Activated naive CD8-positive, alpha-beta T cell treated with anti-CD3 and anti-CD28 coated beads for 36 hours (primary cell): ENCODE measurements around the gene MPRIP. TPM values are rescaled to one million over a fixed set of nuclear protein-coding genes. Genes with fewer than 3 reads are reported as not detected.
A peak's percentile ranks its signal among the peaks of the same experiment; 100 is the strongest.
"Not testable (repeated sequence)": the region's sequence is repeated elsewhere in the genome, so short reads cannot be mapped to it uniquely, and the experiment has no call there.

Experiments
- DNase-seq: peaks from one replicate; pipeline ENCODE4 v3.0.0; 2021
- H3K27ac Mint-ChIP-seq: one replicate; pipeline ENCODE4 v1.8.0; 2022; ENCODE audit warnings: mild to moderate bottlenecking, moderate library complexity, mixed read lengths
- H3K27me3 Mint-ChIP-seq: one replicate; pipeline ENCODE4 v1.8.0; 2022; ENCODE audit warnings: mild to moderate bottlenecking, mixed read lengths
- H3K36me3 Mint-ChIP-seq: one replicate; pipeline ENCODE4 v1.8.0; 2021; ENCODE audit warnings: mild to moderate bottlenecking, mixed read lengths
- H3K4me1 Mint-ChIP-seq: one replicate; pipeline ENCODE4 v1.8.0; 2021; ENCODE audit warnings: mixed read lengths
- H3K4me3 Mint-ChIP-seq: one replicate; pipeline ENCODE4 v1.8.0; 2022; ENCODE audit warnings: mild to moderate bottlenecking, moderate library complexity, mixed read lengths
- H3K9me3 Mint-ChIP-seq: one replicate; pipeline ENCODE4 v1.8.0; 2022; ENCODE audit warnings: mixed read lengths
- total RNA-seq, 2 experiments: library from RNA; stranded (reverse); gene quantifications; one replicate each; pipeline ENCODE4 v1.2.3, GENCODE V29; 2021

The MPRIP gene
- total RNA-seq, 2 experiments from 2014 or later = 130 to 143 TPM

DNA sequence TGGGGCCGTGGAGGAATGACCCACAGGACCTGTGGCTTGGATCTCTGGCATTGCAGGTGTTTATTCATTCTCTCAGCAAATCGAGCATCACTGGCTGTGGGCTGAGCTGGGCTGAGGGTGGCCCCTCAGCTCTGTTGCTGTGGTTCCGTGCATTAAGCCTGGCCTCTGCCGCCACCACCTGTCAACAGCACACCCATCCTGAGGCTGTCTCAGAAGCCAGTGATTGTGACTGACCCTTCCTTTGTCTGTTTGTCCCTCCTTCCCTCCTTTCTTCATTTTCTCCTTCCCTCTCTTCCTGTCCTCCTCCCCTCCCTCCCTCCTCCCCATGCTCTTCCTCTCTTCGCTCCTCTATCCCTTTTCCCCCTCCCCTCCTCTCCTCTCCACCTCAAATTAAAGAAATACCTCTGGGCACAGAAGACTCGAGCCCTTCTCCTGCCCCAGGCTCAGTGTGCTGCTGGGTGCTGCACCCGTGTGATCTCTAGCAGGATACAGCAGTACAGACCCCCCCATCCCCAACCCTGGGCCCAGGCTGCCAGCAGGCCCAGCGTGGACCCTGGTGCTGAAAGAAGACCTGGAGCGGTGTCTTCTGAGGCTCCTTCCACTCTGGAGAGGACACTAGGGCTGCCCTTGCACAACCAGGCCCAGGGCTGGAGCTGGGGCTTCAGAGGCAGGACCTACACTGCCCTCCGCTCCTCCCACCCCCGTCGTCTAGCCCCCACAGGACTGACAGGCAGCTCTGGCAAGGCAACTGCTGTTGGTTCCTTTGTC lies 88.0 kb downstream of the MPRIP start:
- Mint-ChIP-seq H3K36me3 (no peaks in the 10 kb centered on the region), H3K9me3 (no peaks in the 10 kb centered on the region), H3K4me1 (peaks cover 19% of the 10 kb centered on the region), H3K4me3 (no peak overlapping the region), H3K27me3 (no peaks in the 10 kb centered on the region), H3K27ac (no peak overlapping the region)
- DNase-seq = no peak

DNA sequence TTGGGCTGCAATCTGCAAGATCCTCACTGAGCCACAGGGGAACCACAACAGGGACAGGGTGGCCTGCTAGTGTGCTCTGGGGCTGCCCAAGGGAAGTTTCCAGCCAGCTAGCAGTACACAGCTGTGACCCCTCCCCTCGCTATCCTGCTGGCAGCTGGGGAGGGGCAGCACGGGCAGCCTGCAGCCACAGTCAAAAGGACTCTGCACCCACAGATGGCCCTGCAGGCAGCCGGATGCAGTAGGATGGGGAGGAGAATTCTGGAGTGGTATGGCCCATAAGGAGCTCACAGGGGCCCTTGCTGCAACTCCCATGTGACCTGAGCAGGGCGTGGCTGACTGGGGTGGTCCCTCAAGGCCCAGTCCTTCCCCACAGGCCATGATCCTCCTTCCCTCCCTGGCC lies 89.6 kb downstream of the MPRIP start:
- DNase-seq = no peak
- H3K4me1 Mint-ChIP-seq = peaks cover 4% of the 10 kb centered on the region
- no peaks in the 10 kb centered on the region for H3K36me3 Mint-ChIP-seq
- H3K4me3 Mint-ChIP-seq = no peak overlapping the region
- no peak overlapping the region for H3K27ac Mint-ChIP-seq
- H3K9me3 Mint-ChIP-seq = no peaks in the 10 kb centered on the region
- H3K27me3 Mint-ChIP-seq = no peaks in the 10 kb centered on the region

DNA sequence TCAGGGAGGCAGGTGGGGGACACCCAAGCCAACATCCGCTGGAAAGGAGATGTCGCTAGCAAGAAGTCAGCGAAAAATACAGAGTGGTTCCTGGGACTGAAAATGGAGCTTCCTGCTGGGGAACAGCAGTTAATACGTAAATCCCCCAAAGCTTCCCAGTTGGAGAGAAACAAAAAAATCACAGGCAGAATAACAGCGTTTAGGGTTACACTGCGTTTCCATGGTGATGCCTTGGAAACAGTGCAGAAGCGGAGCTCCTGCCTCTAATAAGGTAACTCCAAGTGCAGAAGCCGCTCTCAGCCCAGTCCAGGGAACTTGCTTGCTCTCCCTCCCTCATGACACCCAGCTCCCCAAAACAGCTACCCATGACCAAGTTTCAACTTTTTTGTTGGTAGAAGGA lies 90.5 kb downstream of the MPRIP start:
- Mint-ChIP-seq H3K9me3 (no peaks in the 10 kb centered on the region), H3K36me3 (no peaks in the 10 kb centered on the region), H3K4me3 (no peak overlapping the region), H3K27me3 (no peaks in the 10 kb centered on the region), H3K27ac (no peak overlapping the region), H3K4me1 (no peaks in the 10 kb centered on the region)
- DNase-seq = no peak

DNA sequence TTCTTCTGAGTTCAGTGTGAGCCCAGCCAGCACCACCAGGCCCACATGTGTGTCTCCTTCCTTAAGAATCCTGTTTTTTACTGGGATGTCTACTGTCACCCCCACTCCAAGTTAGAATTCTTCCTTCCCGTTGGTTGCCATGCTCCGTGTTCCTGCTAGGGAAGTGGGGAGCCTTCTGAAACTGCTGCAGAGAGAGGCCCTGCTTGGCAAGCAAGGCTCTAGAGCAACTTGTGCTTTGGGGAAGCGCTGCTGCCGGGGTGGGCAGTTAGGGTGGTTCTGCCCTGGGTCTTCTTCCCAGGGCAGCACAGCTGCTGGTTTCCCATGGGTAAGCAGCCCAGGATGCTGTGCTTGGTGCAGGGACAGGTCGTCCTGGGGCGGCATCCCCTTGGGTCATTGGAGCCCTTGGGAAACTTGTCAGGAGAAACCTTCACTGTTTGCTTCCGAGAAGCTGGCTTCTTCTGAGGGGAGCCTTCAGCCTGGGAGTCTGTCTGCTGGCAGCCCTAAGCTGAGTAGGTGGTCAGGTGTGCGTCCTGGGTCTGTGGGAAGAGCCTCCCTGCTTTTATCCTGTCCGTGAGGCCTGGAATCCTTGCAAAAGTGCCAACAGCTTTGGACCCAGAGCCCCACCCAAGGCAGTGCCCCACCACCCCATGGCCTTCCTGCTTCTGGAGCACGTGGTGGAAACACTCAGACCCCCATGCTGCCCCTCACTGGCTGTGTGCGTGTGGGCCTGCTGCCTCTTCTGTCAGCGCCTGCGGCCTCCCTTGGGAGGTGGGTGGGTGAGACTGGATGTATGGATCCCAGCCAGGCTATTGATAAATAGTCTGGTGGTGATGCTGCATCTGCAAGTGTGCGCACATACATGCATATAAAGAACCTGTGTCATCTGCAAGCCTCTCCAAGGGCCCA lies 92.0 kb downstream of the MPRIP start:
- DNase-seq = no peak
- no peaks in the 10 kb centered on the region for H3K27me3 Mint-ChIP-seq
- H3K4me3 Mint-ChIP-seq = no peak overlapping the region
- H3K27ac Mint-ChIP-seq = no peak overlapping the region
- no peaks in the 10 kb centered on the region for H3K9me3 Mint-ChIP-seq
- H3K4me1 Mint-ChIP-seq = no peaks in the 10 kb centered on the region
- no peaks in the 10 kb centered on the region for H3K36me3 Mint-ChIP-seq

DNA sequence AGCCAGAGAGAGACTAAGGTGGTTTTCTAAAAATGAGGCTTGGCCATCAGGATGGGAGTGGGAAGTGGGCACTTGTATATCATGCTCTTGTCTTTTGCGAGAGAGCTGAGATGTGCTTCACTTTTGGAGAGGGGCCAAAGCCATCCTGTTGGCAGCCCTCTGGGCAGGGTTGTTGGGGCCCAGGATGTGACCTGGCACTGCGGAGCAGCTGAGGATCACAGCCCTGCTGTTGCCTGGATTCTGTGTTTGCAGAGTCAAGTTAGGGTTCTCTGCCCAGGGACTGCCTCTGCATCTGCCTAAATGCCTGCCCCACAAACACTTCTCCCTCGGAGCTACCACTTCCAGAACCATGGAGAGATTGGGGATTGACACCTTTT lies 92.7 kb downstream of the MPRIP start:
- H3K27ac Mint-ChIP-seq = no peak overlapping the region
- H3K27me3 Mint-ChIP-seq = no peaks in the 10 kb centered on the region
- H3K4me1 Mint-ChIP-seq = no peaks in the 10 kb centered on the region
- H3K36me3 Mint-ChIP-seq = no peaks in the 10 kb centered on the region
- no peak for DNase-seq
- no peaks in the 10 kb centered on the region for H3K9me3 Mint-ChIP-seq
- H3K4me3 Mint-ChIP-seq = no peak overlapping the region

DNA sequence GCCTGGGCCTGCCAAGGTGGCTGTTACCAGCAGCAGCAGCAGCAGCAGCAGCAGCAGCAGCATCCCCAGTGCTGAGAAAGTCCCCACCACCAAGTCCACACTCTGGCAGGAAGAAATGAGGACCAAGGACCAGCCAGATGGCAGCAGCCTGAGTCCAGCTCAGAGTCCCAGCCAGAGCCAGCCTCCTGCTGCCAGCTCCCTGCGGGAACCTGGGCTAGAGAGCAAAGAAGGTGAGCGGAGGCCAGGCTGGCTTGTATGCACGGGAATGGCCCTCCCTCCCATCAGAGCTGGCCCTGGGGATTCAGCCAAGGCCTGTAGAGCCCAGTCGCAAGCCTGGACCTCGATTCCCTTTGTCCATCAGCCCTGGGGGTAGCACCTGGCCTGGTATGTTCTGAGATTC lies 94.0 kb downstream of the MPRIP start:
- H3K27me3 Mint-ChIP-seq, H3K4me3 Mint-ChIP-seq, DNase-seq, H3K27ac Mint-ChIP-seq, H3K36me3 Mint-ChIP-seq, H3K9me3 Mint-ChIP-seq, H3K4me1 Mint-ChIP-seq: not testable (repeated sequence)

DNA sequence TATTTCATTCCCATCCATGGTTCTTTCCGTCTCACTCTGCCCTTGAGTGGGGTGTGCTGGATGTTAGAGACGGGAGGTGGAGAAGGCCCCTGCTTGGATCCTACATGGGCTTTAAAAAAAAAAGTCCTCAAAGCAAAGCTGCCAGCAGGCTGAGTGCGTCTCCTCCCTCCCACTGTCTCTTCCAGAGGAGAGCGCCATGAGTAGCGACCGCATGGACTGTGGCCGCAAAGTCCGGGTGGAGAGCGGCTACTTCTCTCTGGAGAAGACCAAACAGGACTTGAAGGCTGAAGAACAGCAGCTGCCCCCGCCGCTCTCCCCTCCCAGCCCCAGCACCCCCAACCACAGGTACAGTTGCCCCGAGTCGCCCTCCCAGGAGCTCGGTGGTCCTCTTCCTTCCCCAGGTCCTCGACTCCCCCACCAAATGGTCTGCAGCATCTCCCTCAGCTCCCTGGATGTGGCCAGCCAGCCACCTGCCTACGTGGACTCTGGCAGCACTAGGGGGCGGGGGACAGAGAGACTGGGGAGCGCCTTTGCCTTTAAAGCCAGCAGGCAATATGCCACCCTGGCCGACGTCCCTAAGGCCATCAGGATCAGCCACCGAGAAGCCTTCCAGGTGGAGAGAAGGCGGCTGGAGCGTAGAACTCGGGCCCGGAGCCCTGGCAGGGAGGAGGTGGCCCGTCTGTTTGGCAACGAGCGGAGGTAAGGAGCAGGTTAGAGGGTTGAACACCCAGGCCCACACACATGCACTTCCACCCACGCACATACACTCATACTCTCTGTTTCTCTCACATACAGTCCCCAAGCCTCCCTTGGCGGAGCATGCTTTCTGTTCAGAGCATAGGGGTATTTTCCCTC lies 95.7 kb downstream of the MPRIP start:
- Mint-ChIP-seq H3K4me3 (no peak overlapping the region), H3K27me3 (no peaks in the 10 kb centered on the region), H3K9me3 (no peaks in the 10 kb centered on the region), H3K4me1 (no peaks in the 10 kb centered on the region), H3K36me3 (peaks cover 5% of the 10 kb centered on the region), H3K27ac (no peak overlapping the region)
- DNase-seq = no peak

DNA sequence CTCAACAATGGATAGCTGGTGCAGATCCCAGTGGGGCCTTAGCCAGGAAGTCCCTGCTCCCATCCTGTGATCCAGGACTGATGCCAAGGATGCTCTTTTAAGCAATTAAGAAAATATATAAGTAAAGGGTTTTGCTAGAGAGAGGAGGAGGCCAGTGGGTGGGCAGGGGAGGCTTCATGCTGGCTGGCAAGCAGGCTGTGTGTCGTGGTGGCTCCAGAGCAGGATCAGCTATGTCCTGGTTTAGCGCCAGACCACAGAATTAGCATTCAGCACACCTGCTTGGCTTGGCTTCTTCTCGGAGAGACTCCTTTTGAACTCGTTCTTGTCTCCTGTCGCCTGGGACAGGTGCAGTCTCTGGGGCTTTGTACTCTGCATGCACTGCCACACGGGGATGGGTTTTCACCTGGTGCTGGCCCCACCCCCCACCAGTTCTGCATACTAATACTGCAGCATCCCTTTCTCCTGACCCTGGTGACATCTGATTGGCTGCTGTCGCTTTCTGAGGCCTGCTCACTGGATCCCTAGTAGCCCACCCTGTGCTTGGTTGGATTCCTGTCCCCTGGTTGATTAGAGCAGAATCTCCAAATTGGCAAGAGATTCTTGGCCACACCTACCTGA lies 97.8 kb downstream of the MPRIP start:
- Mint-ChIP-seq H3K27ac (no peak overlapping the region), H3K36me3 (peaks cover 5% of the 10 kb centered on the region)
- no peak for DNase-seq

DNA sequence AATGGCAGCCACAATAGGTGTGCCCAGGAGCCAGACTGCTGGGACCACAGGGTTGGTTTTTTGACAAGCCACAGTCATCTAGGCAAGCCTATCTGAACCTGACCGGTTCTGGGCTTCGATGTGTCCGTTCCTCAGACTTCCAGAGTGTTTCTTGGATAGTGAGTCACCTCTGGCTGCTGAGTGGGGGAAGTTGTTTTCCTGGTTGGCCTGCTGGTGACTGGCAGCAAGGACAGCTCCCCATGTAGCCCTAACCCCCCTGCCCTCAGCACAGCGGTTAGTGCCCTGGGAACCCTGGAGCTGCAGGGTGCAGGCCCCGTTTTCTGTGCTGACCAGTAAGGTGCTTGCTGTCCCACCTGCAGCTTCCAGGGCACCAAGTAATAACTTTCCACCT lies 98.3 kb downstream of the MPRIP start:
- no peak for DNase-seq
- Mint-ChIP-seq H3K4me1 (no peaks in the 10 kb centered on the region), H3K4me3 (no peak overlapping the region), H3K36me3 (peaks cover 5% of the 10 kb centered on the region), H3K27ac (no peak overlapping the region), H3K27me3 (no peaks in the 10 kb centered on the region), H3K9me3 (no peaks in the 10 kb centered on the region)

More for the DNA sequence above, 97.8 kb downstream of the MPRIP start:
- H3K27me3 Mint-ChIP-seq = no peaks in the 10 kb centered on the region
- no peaks in the 10 kb centered on the region for H3K9me3 Mint-ChIP-seq
- no peaks in the 10 kb centered on the region for H3K4me1 Mint-ChIP-seq
- H3K4me3 Mint-ChIP-seq = no peak overlapping the region

DNA sequence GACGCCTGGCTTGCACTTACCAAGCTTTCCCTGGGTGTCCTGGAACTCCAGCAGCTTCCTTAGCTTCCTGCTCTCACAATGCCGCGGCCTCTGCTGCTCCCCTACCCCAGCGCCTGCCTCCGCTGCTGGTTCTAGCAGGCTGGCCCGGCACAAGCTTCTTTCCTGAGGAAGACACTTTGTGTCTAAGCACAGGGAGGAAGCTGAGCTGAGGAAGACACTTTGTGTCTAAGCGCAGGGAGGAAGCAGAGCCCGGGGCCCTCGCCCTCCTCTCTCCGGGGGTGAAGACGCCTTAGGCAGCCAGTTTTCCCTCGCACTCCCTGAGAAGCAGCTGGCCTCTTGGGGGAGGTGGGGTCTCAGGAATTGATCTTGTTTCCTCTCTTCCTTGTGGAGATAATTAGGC lies 99.0 kb downstream of the MPRIP start:
- no peaks in the 10 kb centered on the region for H3K27me3 Mint-ChIP-seq
- no peak for DNase-seq
- H3K27ac Mint-ChIP-seq = no peak overlapping the region
- H3K9me3 Mint-ChIP-seq = no peaks in the 10 kb centered on the region
- H3K36me3 Mint-ChIP-seq = peaks cover 7% of the 10 kb centered on the region
- no peak overlapping the region for H3K4me3 Mint-ChIP-seq
- H3K4me1 Mint-ChIP-seq = no peaks in the 10 kb centered on the region

DNA sequence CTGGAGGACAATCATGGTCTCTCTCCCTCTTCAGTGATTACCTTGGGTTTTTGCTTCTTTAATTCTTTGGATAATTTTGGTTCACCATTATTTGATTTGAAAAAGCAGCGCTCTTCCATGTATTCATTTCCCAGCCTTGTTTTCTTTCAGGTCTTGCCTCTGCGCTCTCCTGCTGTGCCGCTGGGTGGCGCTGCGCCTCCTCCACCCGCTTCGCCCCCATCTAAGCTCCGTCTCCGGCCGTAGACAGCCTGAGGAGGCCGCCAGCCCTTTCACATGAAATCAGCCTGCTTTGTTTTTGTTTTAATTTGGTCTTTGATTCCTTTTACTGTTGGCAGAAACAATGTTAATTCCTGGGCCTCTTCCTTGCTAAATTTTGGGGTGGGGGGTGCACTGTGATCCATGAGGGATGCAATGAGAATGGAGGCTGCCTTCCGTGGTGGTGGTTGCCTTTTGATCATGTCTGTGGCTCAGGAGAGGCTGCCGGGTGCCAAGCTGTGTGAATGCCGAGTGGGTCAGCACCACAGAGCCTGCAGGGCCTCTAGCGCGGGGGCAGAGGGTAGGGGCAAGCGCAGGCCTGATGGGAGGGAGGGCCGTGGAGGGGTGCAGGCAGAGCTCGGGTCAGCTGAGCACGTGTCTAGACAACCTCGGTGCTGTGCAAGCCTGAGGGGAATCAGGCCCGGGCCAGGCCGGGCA lies 99.7 kb downstream of the MPRIP start:
- no peaks in the 10 kb centered on the region for H3K9me3 Mint-ChIP-seq
- H3K27ac Mint-ChIP-seq = no peak overlapping the region
- no peaks in the 10 kb centered on the region for H3K27me3 Mint-ChIP-seq
- no peaks in the 10 kb centered on the region for H3K4me1 Mint-ChIP-seq
- DNase-seq = peak; percentile 37
- no peak overlapping the region for H3K4me3 Mint-ChIP-seq
- peaks cover 7% of the 10 kb centered on the region for H3K36me3 Mint-ChIP-seq

DNA sequence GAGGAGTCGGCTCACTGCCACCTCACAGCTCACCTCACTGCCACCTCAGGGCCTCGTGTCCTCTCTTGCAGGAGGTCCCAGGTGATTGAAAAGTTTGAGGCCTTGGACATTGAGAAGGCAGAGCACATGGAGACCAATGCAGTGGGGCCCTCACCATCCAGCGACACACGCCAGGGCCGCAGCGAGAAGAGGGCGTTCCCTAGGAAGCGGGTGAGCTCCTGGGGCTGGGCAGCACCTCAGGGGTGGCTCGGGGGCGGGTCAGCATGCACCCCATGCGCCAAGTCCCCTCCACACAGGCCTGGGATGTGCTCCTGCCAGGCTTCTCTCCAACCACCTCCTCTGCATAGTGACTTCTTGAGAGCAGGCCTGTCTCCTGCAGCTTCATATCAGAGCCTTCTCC lies 100.3 kb downstream of the MPRIP start:
- Mint-ChIP-seq H3K36me3 (peaks cover 7% of the 10 kb centered on the region), H3K4me3 (no peak overlapping the region), H3K27ac (no peak overlapping the region), H3K9me3 (no peaks in the 10 kb centered on the region), H3K4me1 (no peaks in the 10 kb centered on the region), H3K27me3 (no peaks in the 10 kb centered on the region)
- no peak for DNase-seq

DNA sequence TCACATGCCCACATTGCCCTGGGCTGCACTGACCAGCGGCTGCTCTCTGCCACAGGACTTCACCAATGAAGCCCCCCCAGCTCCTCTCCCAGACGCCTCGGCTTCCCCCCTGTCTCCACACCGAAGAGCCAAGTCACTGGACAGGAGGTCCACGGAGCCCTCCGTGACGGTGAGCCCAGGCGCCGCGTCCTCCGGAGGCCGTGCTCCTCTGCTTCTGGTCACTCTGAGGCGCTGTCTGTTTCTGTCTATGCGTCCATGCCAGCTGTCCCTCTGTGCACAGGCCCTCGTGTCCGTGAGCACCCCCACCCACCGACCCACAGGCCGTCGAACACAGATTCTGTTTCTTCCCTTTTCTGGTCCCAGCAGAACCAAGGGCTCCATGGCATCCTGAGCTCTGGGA lies 101.2 kb downstream of the MPRIP start:
- no peak overlapping the region for H3K27ac Mint-ChIP-seq
- no peak for DNase-seq
- peaks cover 8% of the 10 kb centered on the region for H3K36me3 Mint-ChIP-seq
- H3K4me1 Mint-ChIP-seq = no peaks in the 10 kb centered on the region
- H3K27me3 Mint-ChIP-seq = no peaks in the 10 kb centered on the region
- no peaks in the 10 kb centered on the region for H3K9me3 Mint-ChIP-seq
- no peak overlapping the region for H3K4me3 Mint-ChIP-seq

DNA sequence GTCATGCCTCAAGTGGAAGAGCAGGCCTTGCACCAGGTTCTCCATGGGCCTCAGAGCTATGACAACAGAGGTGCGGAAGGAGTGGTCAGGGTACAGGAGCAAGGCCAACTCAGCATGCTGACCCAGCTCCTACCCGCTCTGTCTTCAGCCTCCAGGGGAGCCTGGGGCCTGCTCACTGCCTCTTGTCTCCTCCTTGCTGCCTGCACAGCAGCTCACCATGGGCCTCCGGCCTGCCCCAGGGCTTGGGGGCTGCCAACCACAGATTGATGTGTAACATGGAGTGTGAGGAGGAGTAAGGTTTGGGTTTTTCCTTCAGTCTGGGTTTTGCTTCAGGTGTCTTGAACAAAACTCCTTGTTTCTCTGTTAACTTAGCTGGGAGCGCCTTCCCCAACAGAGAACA lies 101.8 kb downstream of the MPRIP start:
- no peak overlapping the region for H3K4me3 Mint-ChIP-seq
- H3K9me3 Mint-ChIP-seq = no peaks in the 10 kb centered on the region
- no peaks in the 10 kb centered on the region for H3K27me3 Mint-ChIP-seq
- DNase-seq = no peak
- no peaks in the 10 kb centered on the region for H3K4me1 Mint-ChIP-seq
- no peak overlapping the region for H3K27ac Mint-ChIP-seq
- peaks cover 8% of the 10 kb centered on the region for H3K36me3 Mint-ChIP-seq
